ENCODE measurements around the gene SLFN12L. TPM values are rescaled to one million over a fixed set of nuclear protein-coding genes. Genes with fewer than 3 reads are reported as not detected.
"Not testable (repeated sequence)": the region's sequence is repeated elsewhere in the genome, so short reads cannot be mapped to it uniquely, and the experiment has no call there.

SLFN12L gene
- total RNA-seq, 1 experiment from 2014 or later: not detected

- H3F3A ChIP-seq (ENCODE audit: low read length, unreplicated experiment): no peaks in the 10 kb centered on the region
- TF ChIP-seq CTCF (conservative IDR thresholded peaks at IDR 0.05; ENCODE audit: low read depth, low read length): no peak
- TF ChIP-seq EZH2 (IDR thresholded peaks at IDR 0.05; ENCODE audit: low read length, unreplicated experiment): no peak
- H3K36me3 ChIP-seq (ENCODE audit: low read depth, low read length): no peaks in the 10 kb centered on the region
- peak overlapping the region; percentile 70; the same call in 1 of the 2 replicates for H2AFZ ChIP-seq (ENCODE audit: low read length)
- peaks cover 9% of the 10 kb centered on the region; the same call in 1 of the 2 replicates for H3K4me1 ChIP-seq (ENCODE audit: insufficient read depth, low read length)
- no peaks in the 10 kb centered on the region for H3K9me2 ChIP-seq (replicated peaks; ENCODE audit: low read length)
- ChIA-PET CTCF (interaction anchor here (0.5 kb wide), 1 partner anchor 291 kb away, joined by 4 read pairs; no protein-coding TSS in a partner anchor), POLR2A (ENCODE audit: unreplicated experiment) (interaction anchor here (0.6 kb wide), 1 partner anchor 14 kb away, joined by 5 read pairs; no protein-coding TSS in a partner anchor)
- peak overlapping the region; percentile 92 for H3K4me2 ChIP-seq (ENCODE audit: low read length)
- intact Hi-C loops (cut with micrococcal nuclease): no loop called here
- H3K4me3 ChIP-seq (ENCODE audit: low read length): peak overlapping the region; percentile 87
- BruUV-seq (replicated peaks): no TSS peak
- no peaks in the 10 kb centered on the region for H3K9me3 ChIP-seq (ENCODE audit: low read length)
- H4K20me1 ChIP-seq (ENCODE audit: low read length): no peaks in the 10 kb centered on the region
- DNase-seq: peak; percentile 52
- H3K27me3 ChIP-seq (ENCODE audit: low read length): no peaks in the 10 kb centered on the region
- H3K27ac ChIP-seq (ENCODE audit: low read length): peak overlapping the region; percentile 24; the same call in 1 of the 2 replicates
- H3K79me2 ChIP-seq (ENCODE audit: low read length): peaks cover 44% of the 10 kb centered on the region
- peak; percentile 77 for ATAC-seq
- peak overlapping the region; percentile 92 for H3K9ac ChIP-seq (ENCODE audit: low read length)
Observed at GRCh38 chr17:35568561-35568960, 31.1 kb upstream of the SLFN12L start.

- BruUV-seq (replicated peaks): TSS peak; percentile 72
- Histone ChIP-seq H2AFZ (ENCODE audit: low read length) (no peak overlapping the region), H3K4me1 (ENCODE audit: insufficient read depth, low read length) (peaks cover 9% of the 10 kb centered on the region; the same call in 1 of the 2 replicates), H3K4me2 (ENCODE audit: low read length) (0 out of 2 replicates have a peak overlapping the region, but pooled peaks have one; percentile 92), H3F3A (ENCODE audit: low read length, unreplicated experiment) (no peaks in the 10 kb centered on the region), H3K79me2 (ENCODE audit: low read length) (peaks cover 40% of the 10 kb centered on the region), H4K20me1 (ENCODE audit: low read length) (no peaks in the 10 kb centered on the region), H3K27me3 (ENCODE audit: low read length) (no peaks in the 10 kb centered on the region), H3K9me2 (replicated peaks; ENCODE audit: low read length) (no peaks in the 10 kb centered on the region), H3K9me3 (ENCODE audit: low read length) (no peaks in the 10 kb centered on the region), H3K36me3 (ENCODE audit: low read depth, low read length) (no peaks in the 10 kb centered on the region), H3K27ac (ENCODE audit: low read length) (no peak overlapping the region), H3K4me3 (ENCODE audit: low read length) (no peak overlapping the region), H3K9ac (ENCODE audit: low read length) (no peak overlapping the region)
- TF ChIP-seq CTCF (conservative IDR thresholded peaks at IDR 0.05; ENCODE audit: low read depth, low read length) (no peak), EZH2 (IDR thresholded peaks at IDR 0.05; ENCODE audit: low read length, unreplicated experiment) (no peak), EZH2phosphoT487 (IDR thresholded peaks at IDR 0.05; ENCODE audit: borderline replicate concordance, low read length) (no peak)
- CTCF ChIA-PET: no interaction called here
- ATAC-seq (no peak), DNase-seq (no peak)
- POLR2A ChIA-PET (ENCODE audit: unreplicated experiment): no interaction called here
- intact Hi-C loops (cut with micrococcal nuclease): no loop called here
Observed at GRCh38 chr17:35566968-35567367, 29.5 kb upstream of the SLFN12L start.

- H2AFZ ChIP-seq (ENCODE audit: low read length); CTCF ChIA-PET: not testable (repeated sequence)
Observed at GRCh38 chr17:35563181-35563580, 25.7 kb upstream of the SLFN12L start.

More at GRCh38 chr17:35563181-35563580, 25.7 kb upstream of the SLFN12L start:
- H3K9ac ChIP-seq (ENCODE audit: low read length); H3K4me1 ChIP-seq (ENCODE audit: insufficient read depth, low read length); H3K27ac ChIP-seq (ENCODE audit: low read length); intact Hi-C loops (cut with micrococcal nuclease); DNase-seq; H3K36me3 ChIP-seq (ENCODE audit: low read depth, low read length); H3K9me3 ChIP-seq (ENCODE audit: low read length); H3K9me2 ChIP-seq (replicated peaks; ENCODE audit: low read length); H3K27me3 ChIP-seq (ENCODE audit: low read length); BruUV-seq (replicated peaks); H3K79me2 ChIP-seq (ENCODE audit: low read length); H3K4me2 ChIP-seq (ENCODE audit: low read length); ATAC-seq; H3F3A ChIP-seq (ENCODE audit: low read length, unreplicated experiment); POLR2A ChIA-PET (ENCODE audit: unreplicated experiment); H3K4me3 ChIP-seq (ENCODE audit: low read length); H4K20me1 ChIP-seq (ENCODE audit: low read length): not testable (repeated sequence)
